Pancreas (tissue), 10 donors: ENCODE results near the gene SEMA6B. TPM values are rescaled to one million over a fixed set of nuclear protein-coding genes. Genes with fewer than 3 reads are reported as not detected.

Source experiments
- ATAC-seq, 4 donors: fragments of 200-7000 bp; cut with Tn5 transposase; one replicate each; pipeline versions ENCODE4 v1.8.0 to v1.9.1; 2020; ENCODE audit warnings: mild to moderate bottlenecking in 4 of 4, moderate library complexity in 4 of 4
- DNase-seq, 6 donors: peaks; one replicate each; pipeline ENCODE4 v3.0.0-alpha.2; 2020
- FAIRE-seq: peaks from 2 replicates; lab custom pipeline; 2012; peaks lifted over from hg19 to GRCh38; lab: Jason Lieb, UNC
- H3K27ac ChIP-seq, 4 donors: fragments of 200-600 bp; sonication (generic); 1 replicate in 3 of 4; 2 replicates in 1 of 4; pipeline versions ENCODE4 v1.5.0 to v1.8.0; 2020
- H3K27me3 ChIP-seq, 4 donors: fragments of 200-600 bp; one replicate each; pipeline ENCODE4 v1.8.0; 2021
- H3K36me3 ChIP-seq, 3 donors: fragments of 200-600 bp; sonication (generic) in 1 of 3; one replicate each; pipeline versions ENCODE4 v1.5.0 to v1.8.0; 2020 to 2021
- H3K4me1 ChIP-seq, 3 donors: fragments of 200-600 bp; one replicate each; pipeline ENCODE4 v1.8.0; 2021
- H3K4me3 ChIP-seq, 4 donors: fragments of 200-600 bp; sonication (generic) in 2 of 4; one replicate each; pipeline versions ENCODE4 v1.5.0 to v1.8.0; 2020 to 2021
- H3K9me3 ChIP-seq, 4 donors: fragments of 200-600 bp; one replicate each; pipeline ENCODE4 v1.8.0; 2021
- CTCF ChIP-seq, 4 donors: fragments of 200-600 bp; sonication (generic) in 3 of 4; IDR thresholded peaks; one replicate each; pipeline versions ENCODE4 v1.5.0 to v1.8.0; 2021; ENCODE audit warnings: antibody characterized with exemption in 4 of 4
- WGBS, 2 donors: extraction: QIAGEN DNeasy Blood & Tissue Kit; methylation state at CpG; one replicate each; pipeline ENCODE4 v1.1.7; 2013; 5-methylcytosine and 5-hydroxymethylcytosine counted together
- intact Hi-C, 3 donors: fragments of 100-400 bp; cut with DNase I; formaldehyde crosslinking; loops; one replicate each; pipeline versions ENCODE4 v1.11.1 to v1.14.2; 2022
- polyA plus RNA-seq, 2 donors: library from polyadenylated mRNA; stranded (reverse); fragments of 200-250 nt; gene quantifications; one replicate each; pipeline ENCODE4 v1.2.3, GENCODE V29; 2013
- total RNA-seq, 6 donors: library from RNA; stranded (reverse); fragmentation: NEBNext Ultra II Directional in 4 of 6; extraction: Animal tissue kit (Norgen Biotek cat#: 25700) in 4 of 6; gene quantifications; one replicate each; pipeline versions ENCODE4 v1.2.1 to v1.2.4, GENCODE V29; 2021 to 2023
- donor health status: healthy with polysubstance abuse.
- donor health status: DM: no; HTN: no; CAD: no; lungs with moderate emphysema.
- donor health status: DM: no; HTN: no; CAD: no.
- donor health status: control.
- donor health status: control.
- donor health status: Bipolar disorder and iron deficiency.
- donor health status: DM: yes; HTN: yes; CAD: no.
- donor health status: DM: no; HTN: no; CAD: no.
- donor health status: DM: no; HTN: no; CAD: no.
- donor health status: DM: yes; HTN: yes; CAD: no.

The SEMA6B gene
- total and polyA plus RNA-seq, 8 donors = 2.2 to 4.7 (median 3.5) TPM

- intact Hi-C loops = no loop called here
- no peaks in the 10 kb centered on the region for H3K9me3 ChIP-seq
- FAIRE-seq (no peak), ATAC-seq (no peak), DNase-seq (no peak)
- no peaks in the 10 kb centered on the region for H3K36me3 ChIP-seq
- no peak overlapping the region for H3K27ac ChIP-seq
- H3K4me3 ChIP-seq = no peak overlapping the region
- H3K4me1 ChIP-seq = no peaks in the 10 kb centered on the region
- H3K27me3 ChIP-seq = no peaks in the 10 kb centered on the region
- no peak for TF ChIP-seq CTCF (IDR thresholded peaks at IDR 0.05)
Observed at GRCh38 chr19:4553092-4553695, 6.3 kb downstream of the SEMA6B start.

GRCh38 chr19:4552525-4552819, 7.0 kb downstream of the SEMA6B start:
- TF ChIP-seq CTCF (IDR thresholded peaks at IDR 0.05) = no peak
- intact Hi-C loops = no loop called here
- FAIRE-seq (no peak), ATAC-seq (no peak), DNase-seq (peak in 1 of 6 donors; percentile 43)
- no peaks in the 10 kb centered on the region for H3K4me1 ChIP-seq
- no peaks in the 10 kb centered on the region for H3K27me3 ChIP-seq
- no peak overlapping the region for H3K27ac ChIP-seq
- H3K9me3 ChIP-seq = no peaks in the 10 kb centered on the region
- H3K36me3 ChIP-seq = no peaks in the 10 kb centered on the region
- no peak overlapping the region for H3K4me3 ChIP-seq
- WGBS, 2 donors = 74 to 75% methylated on average over 18 of the region's 18 CpGs

- ATAC-seq (no peak), DNase-seq (peak in 1 of 6 donors; percentile 56), FAIRE-seq (no peak)
- Histone ChIP-seq H3K9me3 (no peaks in the 10 kb centered on the region), H3K27me3 (no peaks in the 10 kb centered on the region), H3K4me1 (peaks cover 0 to 6% (median 0%) of the 10 kb centered on the region in 3 donors), H3K27ac (no peak overlapping the region), H3K36me3 (no peaks in the 10 kb centered on the region), H3K4me3 (no peak overlapping the region)
- no peak for TF ChIP-seq CTCF (IDR thresholded peaks at IDR 0.05)
- 79 to 83% methylated on average over 26 of the region's 26 CpGs for WGBS, 2 donors
- intact Hi-C loops = no loop called here
Observed at GRCh38 chr19:4550479-4551050, 8.9 kb downstream of the SEMA6B start.

- FAIRE-seq = no peak
- intact Hi-C loops = no loop called here
- WGBS, 2 donors = 82 to 91% methylated on average over 18 of the region's 18 CpGs
- Histone ChIP-seq H3K4me3 (no peak overlapping the region), H3K27ac (no peak overlapping the region), H3K4me1 (peaks cover 0 to 6% (median 0%) of the 10 kb centered on the region in 3 donors), H3K9me3 (no peaks in the 10 kb centered on the region), H3K27me3 (no peaks in the 10 kb centered on the region), H3K36me3 (no peaks in the 10 kb centered on the region)
- TF ChIP-seq CTCF (IDR thresholded peaks at IDR 0.05) = no peak
- no peak for ATAC-seq
- peak in 1 of 6 donors; percentile 48 for DNase-seq
Observed at GRCh38 chr19:4550018-4550417, 9.5 kb downstream of the SEMA6B start.

- FAIRE-seq (no peak), DNase-seq (peak in 1 of 6 donors; percentile 61), ATAC-seq (no peak)
- H3K27me3 ChIP-seq = no peaks in the 10 kb centered on the region
- no peak for TF ChIP-seq CTCF (IDR thresholded peaks at IDR 0.05)
- H3K36me3 ChIP-seq = no peaks in the 10 kb centered on the region
- no peak overlapping the region for H3K4me3 ChIP-seq
- H3K4me1 ChIP-seq = peaks cover 0 to 6% (median 0%) of the 10 kb centered on the region in 3 donors
- WGBS, 2 donors = 52 to 57% methylated on average over 12 to 14 of the region's 14 CpGs
- no peaks in the 10 kb centered on the region for H3K9me3 ChIP-seq
- no peak overlapping the region for H3K27ac ChIP-seq
- intact Hi-C loops = no loop called here
Observed at GRCh38 chr19:4548238-4548584, 11.3 kb downstream of the SEMA6B start.
